GM12878 (cell line): ENCODE results near the gene PXT1. TPM values are rescaled to one million over a fixed set of nuclear protein-coding genes. Genes with fewer than 3 reads are reported as not detected.
A peak's percentile ranks its signal among the peaks of the same experiment; 100 is the strongest.

ENCODE experiments used
- BCL11A ChIP-seq: IDR thresholded peaks from 2 replicates; pipeline ENCODE4 v1.6.1; 2011; ENCODE audit warnings: low read depth, low read length
- BRCA1 ChIP-seq: IDR thresholded peaks from 2 replicates; pipeline ENCODE4 v1.6.1; 2011; ENCODE audit warnings: low read depth, low read length, improper control_type of control experiment
- E4F1 ChIP-seq: fragments of 450-650 bp; IDR thresholded peaks from 2 replicates; pipeline ENCODE4 v1.6.1; 2018; ENCODE audit warnings: borderline replicate concordance, mild to moderate bottlenecking; ENCODE audit not compliant: partially characterized antibody
- EED ChIP-seq: sonication (generic); IDR thresholded peaks from 2 replicates; pipeline ENCODE4 v1.6.1; 2016; ENCODE audit warnings: antibody characterized with exemption, low read depth
- ETV6 ChIP-seq, 2 experiments: fragments of 450-650 bp in 1 of 2; IDR thresholded peaks in 1 of 2; conservative IDR thresholded peaks in 1 of 2; 2 replicates each; pipeline ENCODE4 v1.6.1; 2014; ENCODE audit warnings: antibody characterized with exemption in 1 of 2, borderline replicate concordance in 1 of 2, low read depth in 1 of 2, mild to moderate bottlenecking in 1 of 2, moderate library complexity in 1 of 2
- EZH2 ChIP-seq: IDR thresholded peaks from 2 replicates; pipeline ENCODE4 v1.6.1; 2012; ENCODE audit warnings: low read depth, mild to moderate bottlenecking, control low read depth, inconsistent platforms, low read length, borderline replicate concordance; ENCODE audit not compliant: control insufficient read depth
- GATAD2B ChIP-seq: fragments of 450-650 bp; conservative IDR thresholded peaks from 2 replicates; pipeline ENCODE4 v1.6.1; 2017; ENCODE audit warnings: low read depth, mild to moderate bottlenecking, moderate library complexity
- IRF4 ChIP-seq: IDR thresholded peaks from 2 replicates; pipeline ENCODE4 v1.6.1; 2011; ENCODE audit warnings: low read depth, low read length
- JUNB ChIP-seq: IDR thresholded peaks from 2 replicates; pipeline ENCODE4 v1.6.1; 2016; ENCODE audit warnings: antibody characterized with exemption, mild to moderate bottlenecking
- NFYA ChIP-seq: IDR thresholded peaks from 2 replicates; pipeline ENCODE4 v1.6.1; 2011; ENCODE audit warnings: low read depth, mild to moderate bottlenecking, low read length, improper control_type of control experiment, borderline replicate concordance
- NRF1 ChIP-seq: conservative IDR thresholded peaks from 2 replicates; pipeline ENCODE4 v1.6.1; 2011; ENCODE audit warnings: mild to moderate bottlenecking, low read depth, low read length, improper control_type of control experiment
- RAD51 ChIP-seq: fragments of 450-650 bp; IDR thresholded peaks from 2 replicates; pipeline ENCODE4 v1.6.1; 2016; ENCODE audit warnings: moderate library complexity, mild to moderate bottlenecking, inconsistent platforms
- RFX5 ChIP-seq: IDR thresholded peaks from 2 replicates; pipeline ENCODE4 v1.6.1; 2011; ENCODE audit warnings: low read depth, low read length, improper control_type of control experiment
- ZBED1 ChIP-seq: IDR thresholded peaks from 2 replicates; pipeline ENCODE4 v1.6.1; 2016; ENCODE audit warnings: borderline replicate concordance
- ZBTB4 ChIP-seq: fragments of 450-650 bp; formaldehyde crosslinking; IDR thresholded peaks from 2 replicates; pipeline ENCODE4 v1.4.0; 2022; ENCODE audit warnings: mild to moderate bottlenecking, moderate library complexity
- ZNF207 ChIP-seq: fragments of 450-650 bp; IDR thresholded peaks from 2 replicates; pipeline ENCODE4 v1.6.1; 2014; ENCODE audit warnings: antibody characterized with exemption, mild to moderate bottlenecking, borderline replicate concordance
- polyA plus RNA-seq, 11 experiments: library from polyadenylated mRNA; depleted of rRNA in 4 of 11; unstranded in 6 of 11; stranded (reverse) in 5 of 11; fragments of >200 nt; fragmentation: Nextera tagmentation in 4 of 11; fragmentation: Illumina TruSeq in 1 of 11; extraction: Ambion mirVana in 4 of 11; extraction: Trizol in 1 of 11; gene quantifications; 1 replicate in 1 of 11; 2 replicates in 10 of 11; pipeline versions ENCODE4 v1.2.1 to v1.2.3, GENCODE V29; 2011 to 2016; ENCODE audit warnings: inconsistent platforms in 2 of 11, missing spikeins in 2 of 11, low read depth in 1 of 11
- total RNA-seq, 4 experiments: library from RNA; depleted of rRNA in 3 of 4; stranded (reverse); fragments of >200 nt in 3 of 4; fragmentation: Illumina TruSeq in 1 of 4; extraction: Trizol in 1 of 4; gene quantifications; 2 replicates each; pipeline versions ENCODE4 v1.2.1 to v1.2.3, GENCODE V29; 2013 to 2021
- TF ChIP-seq, protein P1 (sequence below): fragments of 150-350 bp; IDR thresholded peaks from 2 replicates; pipeline ENCODE4 v1.6.1; 2016; ENCODE audit warnings: low read depth, low read length
- TF ChIP-seq, protein P2 (sequence below): IDR thresholded peaks from 2 replicates; pipeline ENCODE4 v1.6.1; 2012; ENCODE audit warnings: mild to moderate bottlenecking, low read depth, low read length

The PXT1 gene
- total and polyA plus RNA-seq, 10 of the 15 experiments (the other 5 are each of a cell fraction or from before 2014, with no cell fraction given) = 0.27 to 2.9 (median 0.50) TPM

DNA sequence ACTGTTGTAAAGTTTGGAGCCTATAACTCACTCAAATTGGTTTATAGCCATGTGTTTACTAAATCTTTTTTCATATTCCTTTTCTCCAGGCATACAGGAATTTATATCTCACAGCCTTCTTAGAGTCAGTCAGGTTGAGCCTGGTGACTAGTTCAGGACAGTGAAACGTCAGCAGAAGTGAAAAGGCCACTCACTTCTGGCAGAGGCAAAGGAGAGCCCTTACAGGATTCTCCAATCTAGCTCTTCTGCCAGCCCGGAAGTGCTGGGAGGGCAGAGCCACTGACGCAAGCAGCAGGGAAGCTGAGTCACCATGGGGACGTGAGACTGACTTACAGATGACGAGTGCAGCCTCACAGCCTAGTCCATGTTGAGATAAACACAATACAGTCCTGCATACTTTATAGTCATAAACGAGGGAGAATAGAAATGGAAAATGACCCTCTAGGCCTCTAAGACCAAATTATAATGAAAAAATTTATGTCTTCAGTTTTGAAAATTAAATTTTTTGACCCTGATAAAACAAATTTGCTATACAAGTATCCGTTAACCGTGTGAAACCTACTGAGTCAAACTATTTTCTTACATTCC, 1.3 kb downstream of the PXT1 start (continued):
- TF ChIP-seq, protein P1, sequence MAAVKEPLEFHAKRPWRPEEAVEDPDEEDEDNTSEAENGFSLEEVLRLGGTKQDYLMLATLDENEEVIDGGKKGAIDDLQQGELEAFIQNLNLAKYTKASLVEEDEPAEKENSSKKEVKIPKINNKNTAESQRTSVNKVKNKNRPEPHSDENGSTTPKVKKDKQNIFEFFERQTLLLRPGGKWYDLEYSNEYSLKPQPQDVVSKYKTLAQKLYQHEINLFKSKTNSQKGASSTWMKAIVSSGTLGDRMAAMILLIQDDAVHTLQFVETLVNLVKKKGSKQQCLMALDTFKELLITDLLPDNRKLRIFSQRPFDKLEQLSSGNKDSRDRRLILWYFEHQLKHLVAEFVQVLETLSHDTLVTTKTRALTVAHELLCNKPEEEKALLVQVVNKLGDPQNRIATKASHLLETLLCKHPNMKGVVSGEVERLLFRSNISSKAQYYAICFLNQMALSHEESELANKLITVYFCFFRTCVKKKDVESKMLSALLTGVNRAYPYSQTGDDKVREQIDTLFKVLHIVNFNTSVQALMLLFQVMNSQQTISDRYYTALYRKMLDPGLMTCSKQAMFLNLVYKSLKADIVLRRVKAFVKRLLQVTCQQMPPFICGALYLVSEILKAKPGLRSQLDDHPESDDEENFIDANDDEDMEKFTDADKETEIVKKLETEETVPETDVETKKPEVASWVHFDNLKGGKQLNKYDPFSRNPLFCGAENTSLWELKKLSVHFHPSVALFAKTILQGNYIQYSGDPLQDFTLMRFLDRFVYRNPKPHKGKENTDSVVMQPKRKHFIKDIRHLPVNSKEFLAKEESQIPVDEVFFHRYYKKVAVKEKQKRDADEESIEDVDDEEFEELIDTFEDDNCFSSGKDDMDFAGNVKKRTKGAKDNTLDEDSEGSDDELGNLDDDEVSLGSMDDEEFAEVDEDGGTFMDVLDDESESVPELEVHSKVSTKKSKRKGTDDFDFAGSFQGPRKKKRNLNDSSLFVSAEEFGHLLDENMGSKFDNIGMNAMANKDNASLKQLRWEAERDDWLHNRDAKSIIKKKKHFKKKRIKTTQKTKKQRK = no peak
- TF ChIP-seq GATAD2B (0 out of 2 replicates have a peak, but pooled peaks have one; percentile 14), JUNB (no peak), ZBED1 (no peak), IRF4 (no peak), ZNF207 (no peak), EZH2 (no peak), EED (peak; percentile 67), BCL11A (no peak), ZBTB4 (no peak), NFYA (no peak), RFX5 (peak; percentile 28; the same call in 1 of the 2 replicates), RAD51 (no peak), E4F1 (peak; percentile 59), BRCA1 (no peak), NRF1 (no peak), ETV6 (conservative IDR thresholded peaks at IDR 0.05 in 1 of 2, IDR thresholded peaks at IDR 0.05 in 1 of 2; ENCODE audit: borderline replicate concordance in 1 of 2, low read depth in 1 of 2) (no peak)
- TF ChIP-seq, protein P2, sequence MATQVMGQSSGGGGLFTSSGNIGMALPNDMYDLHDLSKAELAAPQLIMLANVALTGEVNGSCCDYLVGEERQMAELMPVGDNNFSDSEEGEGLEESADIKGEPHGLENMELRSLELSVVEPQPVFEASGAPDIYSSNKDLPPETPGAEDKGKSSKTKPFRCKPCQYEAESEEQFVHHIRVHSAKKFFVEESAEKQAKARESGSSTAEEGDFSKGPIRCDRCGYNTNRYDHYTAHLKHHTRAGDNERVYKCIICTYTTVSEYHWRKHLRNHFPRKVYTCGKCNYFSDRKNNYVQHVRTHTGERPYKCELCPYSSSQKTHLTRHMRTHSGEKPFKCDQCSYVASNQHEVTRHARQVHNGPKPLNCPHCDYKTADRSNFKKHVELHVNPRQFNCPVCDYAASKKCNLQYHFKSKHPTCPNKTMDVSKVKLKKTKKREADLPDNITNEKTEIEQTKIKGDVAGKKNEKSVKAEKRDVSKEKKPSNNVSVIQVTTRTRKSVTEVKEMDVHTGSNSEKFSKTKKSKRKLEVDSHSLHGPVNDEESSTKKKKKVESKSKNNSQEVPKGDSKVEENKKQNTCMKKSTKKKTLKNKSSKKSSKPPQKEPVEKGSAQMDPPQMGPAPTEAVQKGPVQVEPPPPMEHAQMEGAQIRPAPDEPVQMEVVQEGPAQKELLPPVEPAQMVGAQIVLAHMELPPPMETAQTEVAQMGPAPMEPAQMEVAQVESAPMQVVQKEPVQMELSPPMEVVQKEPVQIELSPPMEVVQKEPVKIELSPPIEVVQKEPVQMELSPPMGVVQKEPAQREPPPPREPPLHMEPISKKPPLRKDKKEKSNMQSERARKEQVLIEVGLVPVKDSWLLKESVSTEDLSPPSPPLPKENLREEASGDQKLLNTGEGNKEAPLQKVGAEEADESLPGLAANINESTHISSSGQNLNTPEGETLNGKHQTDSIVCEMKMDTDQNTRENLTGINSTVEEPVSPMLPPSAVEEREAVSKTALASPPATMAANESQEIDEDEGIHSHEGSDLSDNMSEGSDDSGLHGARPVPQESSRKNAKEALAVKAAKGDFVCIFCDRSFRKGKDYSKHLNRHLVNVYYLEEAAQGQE = no peak
